Stomach smooth muscle (tissue), 2 donors: ENCODE data around the gene CCDC51.

ENCODE experiments used
- H3K27ac ChIP-seq: one replicate; pipeline ENCODE4 v1.7.0; 2013; ENCODE audit warnings: mild to moderate bottlenecking, low read length, inconsistent platforms
- H3K27me3 ChIP-seq, 2 donors: one replicate each; pipeline ENCODE4 v1.7.0; 2013; ENCODE audit warnings: low read length in 2 of 2; ENCODE audit not compliant: insufficient read depth in 2 of 2, control insufficient read depth in 1 of 2
- H3K36me3 ChIP-seq, 2 donors: one replicate each; pipeline ENCODE4 v1.7.0; 2013; ENCODE audit warnings: low read length in 2 of 2; ENCODE audit not compliant: control insufficient read depth in 2 of 2, insufficient read depth in 2 of 2
- H3K4me1 ChIP-seq: one replicate; pipeline ENCODE4 v1.7.0; 2013; ENCODE audit warnings: low read length; ENCODE audit not compliant: control insufficient read depth, insufficient read depth
- H3K4me3 ChIP-seq, 2 donors: one replicate each; pipeline ENCODE4 v1.7.0; 2013; ENCODE audit warnings: low read length in 2 of 2
- H3K9ac ChIP-seq, 2 donors: one replicate each; pipeline ENCODE4 v1.7.0; 2013; ENCODE audit warnings: low read length in 2 of 2, mild to moderate bottlenecking in 1 of 2
- H3K9me3 ChIP-seq, 2 donors: one replicate each; pipeline ENCODE4 v1.7.0; 2013; ENCODE audit warnings: low read length in 2 of 2; ENCODE audit not compliant: control insufficient read depth in 2 of 2
- donor health status: healthy.
- donor health status: Pancreatic carcinoma.

The CCDC51 gene

DNA sequence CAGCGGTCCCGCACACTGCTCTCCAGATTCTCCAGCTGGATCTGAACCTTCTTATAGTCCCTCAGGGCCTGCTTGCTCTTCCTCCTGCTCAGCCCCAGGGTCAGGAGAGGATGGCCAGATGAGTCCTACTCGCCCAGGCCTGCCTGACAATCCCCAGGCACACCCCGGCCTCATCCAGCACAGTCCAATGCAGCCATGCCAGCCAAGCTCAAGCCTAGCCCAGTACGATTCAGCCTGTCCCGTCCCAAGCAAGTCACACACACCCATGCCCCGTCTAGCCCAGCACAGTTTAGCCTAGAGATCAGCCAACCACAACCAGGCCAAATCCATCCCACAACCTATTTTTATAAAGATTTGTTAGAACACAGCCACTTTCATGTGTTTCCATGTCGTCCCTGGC, 26.8 kb downstream of the CCDC51 start:
- Histone ChIP-seq H3K9me3 (no peaks in the 10 kb centered on the region), H3K36me3 (peaks cover 34 to 79% of the 10 kb centered on the region in 2 donors), H3K27ac (peak overlapping the region; percentile 64), H3K27me3 (no peaks in the 10 kb centered on the region), H3K9ac (no peak overlapping the region), H3K4me3 (no peak overlapping the region), H3K4me1 (peaks cover 22% of the 10 kb centered on the region)

DNA sequence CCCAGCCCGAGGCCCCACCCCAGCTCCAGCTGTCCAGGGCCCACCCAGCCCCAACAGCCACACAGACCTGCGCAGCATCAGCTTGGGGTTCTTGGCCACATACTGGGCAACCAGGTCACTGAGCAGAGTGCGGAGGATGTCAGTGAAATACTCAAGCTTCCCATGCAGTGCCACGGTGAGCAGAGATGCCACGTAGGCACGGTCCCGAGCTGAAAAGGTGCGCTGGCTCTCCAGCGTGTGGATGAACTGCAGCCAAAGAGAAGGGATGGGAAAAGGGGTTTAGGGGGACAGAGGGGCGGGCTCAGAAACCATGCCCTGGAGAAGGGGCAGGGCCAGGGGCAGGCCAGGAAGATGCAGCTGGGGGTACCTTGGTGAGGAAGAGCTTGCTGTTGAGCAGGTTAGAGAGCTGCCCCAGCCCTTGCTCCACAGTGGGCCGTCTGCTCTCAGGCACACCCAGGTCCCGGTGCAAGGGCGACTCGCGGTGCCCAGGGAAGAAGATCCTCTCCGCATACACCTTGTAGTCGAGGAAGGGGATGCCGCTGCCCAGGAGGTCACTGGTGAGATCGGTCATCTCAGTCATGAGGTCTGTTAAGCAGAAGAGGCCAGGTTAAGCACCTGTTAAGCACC, 27.4 kb downstream of the CCDC51 start:
- Histone ChIP-seq H3K27ac (peak overlapping the region; percentile 64), H3K36me3 (peaks cover 34 to 75% of the 10 kb centered on the region in 2 donors)

DNA sequence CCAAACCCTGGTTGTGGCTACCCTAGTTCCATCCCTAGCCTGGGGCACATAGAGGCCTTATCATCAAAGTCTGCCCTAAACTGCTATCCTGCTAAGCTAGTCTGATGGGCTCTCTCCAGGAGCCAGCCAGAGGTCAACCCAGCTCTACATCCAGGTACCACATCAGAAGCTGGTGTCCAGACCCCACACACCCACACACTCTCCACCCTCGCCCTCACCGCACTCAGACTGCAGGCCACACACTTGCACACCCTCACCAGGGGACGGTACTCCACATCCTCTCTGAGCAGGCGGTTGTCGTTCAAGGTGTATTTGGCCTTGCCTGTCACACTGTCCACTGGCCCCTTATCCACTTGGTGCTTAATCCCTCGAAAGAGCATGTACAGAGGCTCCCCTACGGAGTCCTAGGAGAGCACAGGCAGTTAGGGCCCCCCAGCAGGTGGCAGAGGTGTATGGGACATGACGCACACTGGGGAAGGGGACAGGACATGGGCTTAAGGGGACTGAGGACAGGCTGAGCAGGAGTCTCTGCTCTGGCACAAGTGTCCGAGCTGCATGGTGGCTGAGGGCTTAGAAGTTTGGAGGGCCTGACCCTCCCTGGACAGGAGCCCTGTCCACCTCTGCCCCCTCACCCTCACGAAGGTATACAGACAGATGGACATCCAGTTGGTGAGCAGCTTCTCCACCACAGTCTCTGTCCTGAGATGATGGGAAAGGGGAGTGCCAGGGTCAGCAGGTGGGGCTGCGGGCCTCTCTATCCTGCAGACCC, 28.1 kb downstream of the CCDC51 start:
- H3K9me3 ChIP-seq = no peaks in the 10 kb centered on the region
- peak overlapping the region; percentile 64 for H3K27ac ChIP-seq
- H3K4me3 ChIP-seq = no peak overlapping the region
- no peaks in the 10 kb centered on the region for H3K27me3 ChIP-seq
- no peak overlapping the region for H3K9ac ChIP-seq
- H3K36me3 ChIP-seq = peaks cover 31 to 76% of the 10 kb centered on the region in 2 donors
- H3K4me1 ChIP-seq = peaks cover 21% of the 10 kb centered on the region

More for the DNA sequence above, 27.4 kb downstream of the CCDC51 start:
- H3K9ac ChIP-seq = no peak overlapping the region
- no peaks in the 10 kb centered on the region for H3K27me3 ChIP-seq
- peaks cover 22% of the 10 kb centered on the region for H3K4me1 ChIP-seq
- H3K4me3 ChIP-seq = no peak overlapping the region
- H3K9me3 ChIP-seq = no peaks in the 10 kb centered on the region

DNA sequence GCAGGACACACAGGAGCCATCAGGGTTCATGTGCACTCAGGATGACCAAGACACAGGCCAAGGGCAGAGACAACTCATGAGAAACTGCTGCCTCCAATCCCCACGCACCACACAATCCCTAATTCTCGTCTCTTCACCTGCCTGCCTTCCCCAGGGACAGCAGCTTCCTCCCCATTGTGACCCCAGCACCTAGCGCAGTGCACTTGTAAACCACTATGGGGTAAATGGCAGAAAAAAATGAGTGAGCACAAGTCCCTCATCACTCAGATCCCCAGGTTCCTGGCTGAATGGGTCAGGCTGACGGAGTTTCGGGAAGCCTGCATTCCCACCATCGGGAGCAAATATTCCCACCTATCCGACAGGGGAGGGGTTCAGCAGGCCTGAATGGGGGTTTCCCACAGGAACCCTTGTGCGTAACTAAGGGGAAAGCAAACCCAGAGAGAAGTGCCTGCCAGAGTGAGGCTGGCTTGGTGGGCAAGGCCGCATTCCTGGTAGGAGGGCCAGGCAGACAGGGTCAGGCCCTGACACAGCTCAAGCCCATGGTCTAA, 28.8 kb downstream of the CCDC51 start:
- Histone ChIP-seq H3K36me3 (peaks cover 38 to 77% of the 10 kb centered on the region in 2 donors), H3K4me1 (peaks cover 21% of the 10 kb centered on the region), H3K27ac (peak overlapping the region; percentile 37), H3K9me3 (no peaks in the 10 kb centered on the region), H3K27me3 (no peaks in the 10 kb centered on the region), H3K9ac (no peak overlapping the region), H3K4me3 (no peak overlapping the region)

DNA sequence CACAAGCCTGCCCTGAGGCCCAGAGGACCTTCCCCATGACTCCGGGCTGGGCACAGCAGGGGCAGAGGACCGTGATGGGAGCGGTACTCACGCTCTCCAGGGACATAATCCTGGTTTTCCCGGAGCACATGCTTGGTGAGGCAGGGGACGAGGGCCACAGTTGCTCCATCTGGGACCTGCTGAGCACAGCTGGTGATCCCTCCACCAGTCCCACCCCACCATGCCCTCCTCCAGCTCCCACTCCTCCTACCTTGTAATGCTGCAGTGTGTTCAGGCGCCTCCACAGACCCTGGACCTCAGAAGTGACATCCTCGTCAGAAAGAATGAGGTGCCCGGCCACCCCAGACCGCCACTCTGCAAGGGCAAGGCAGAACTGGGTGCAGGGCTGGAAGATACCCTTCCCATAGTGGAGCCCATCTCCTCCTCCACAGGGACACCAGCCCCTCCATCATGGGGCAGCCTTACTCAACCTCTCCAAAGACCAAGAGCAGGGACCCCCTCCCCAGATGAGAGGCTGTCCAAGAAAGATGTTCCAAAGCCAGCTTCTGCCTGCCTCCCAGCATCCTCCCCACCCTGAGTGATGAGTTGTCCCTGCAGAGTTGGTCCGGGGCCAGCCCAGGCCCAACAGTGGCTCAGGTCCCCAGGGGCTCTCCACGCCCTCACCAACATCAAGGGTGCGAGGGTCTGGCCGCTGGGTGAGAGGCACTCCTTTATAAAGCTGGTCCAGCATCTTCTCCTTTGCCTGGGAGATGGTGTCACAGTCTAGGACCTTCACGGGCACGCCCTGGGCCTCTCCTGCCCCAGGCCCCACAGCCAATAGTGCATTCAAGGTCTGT, 29.5 kb downstream of the CCDC51 start:
- Histone ChIP-seq H3K4me3 (no peak overlapping the region), H3K9ac (no peak overlapping the region), H3K4me1 (peaks cover 21% of the 10 kb centered on the region), H3K9me3 (no peaks in the 10 kb centered on the region), H3K36me3 (peaks cover 39 to 76% of the 10 kb centered on the region in 2 donors), H3K27ac (peak overlapping the region; percentile 37), H3K27me3 (no peaks in the 10 kb centered on the region)

DNA sequence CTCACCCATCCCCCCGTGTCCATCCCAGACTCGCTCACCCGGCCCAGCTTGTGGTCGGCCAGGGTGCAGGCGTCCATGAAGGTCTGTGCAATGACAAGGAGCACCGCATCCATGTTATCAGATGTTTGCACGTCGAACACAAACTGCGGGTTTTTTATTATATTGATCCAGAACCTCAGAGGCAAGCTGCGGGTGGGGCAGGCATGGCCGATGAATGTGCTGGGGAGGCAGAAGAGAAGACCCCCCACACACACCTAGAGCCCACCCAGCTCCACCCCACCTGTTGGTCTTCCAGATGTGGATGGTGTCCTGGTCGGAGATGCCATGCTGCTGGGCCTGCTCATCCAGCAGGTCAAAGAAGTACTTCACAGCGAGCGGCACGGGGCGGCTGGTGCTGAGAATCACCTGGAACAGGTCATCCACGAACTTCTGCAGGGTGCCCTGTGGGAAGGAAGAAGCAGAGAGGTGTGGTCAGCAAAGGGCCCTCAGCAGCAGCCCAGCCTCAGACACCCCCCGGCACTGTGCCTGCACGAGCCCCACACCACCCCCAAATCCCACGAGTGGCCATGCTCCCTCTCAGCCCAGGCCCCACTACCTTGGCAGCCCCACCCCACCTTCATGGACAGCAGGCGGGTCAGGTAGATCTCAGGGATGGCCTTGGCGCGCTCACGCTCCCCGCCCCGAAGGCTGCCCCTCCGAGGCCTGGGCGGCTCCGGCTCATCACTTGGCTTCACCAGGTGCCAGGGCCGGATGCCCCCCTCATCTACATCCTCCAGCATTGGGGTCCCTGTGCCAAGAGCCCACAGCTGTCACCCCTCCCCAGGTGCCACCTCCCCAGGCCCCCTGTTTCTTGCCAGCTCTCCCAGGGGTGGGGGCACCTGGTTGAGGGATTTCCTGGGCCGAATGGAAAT, 30.4 kb downstream of the CCDC51 start:
- H3K4me1 ChIP-seq = peaks cover 15% of the 10 kb centered on the region

DNA sequence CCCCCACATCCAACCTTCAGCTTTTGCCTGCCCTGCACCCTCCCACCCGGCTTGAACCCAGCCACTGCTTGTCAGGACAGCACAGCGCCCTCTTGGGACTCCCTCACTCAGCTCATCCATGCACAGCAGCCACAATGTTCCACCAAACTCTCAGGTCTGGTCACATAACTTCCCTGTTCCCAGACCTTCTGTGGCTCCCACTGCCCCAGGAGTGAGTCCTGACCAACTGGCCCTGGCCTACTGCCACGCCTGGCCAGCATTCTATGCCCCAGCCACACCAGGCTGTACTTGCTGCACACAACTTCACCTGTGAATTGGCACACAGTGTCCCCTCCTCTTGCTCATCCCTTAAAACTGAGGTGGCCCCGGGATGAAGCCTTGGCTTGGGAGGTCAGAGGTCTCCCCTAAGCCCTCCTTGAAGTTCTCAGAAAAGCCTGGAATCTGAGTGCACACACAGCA, 31.1 kb downstream of the CCDC51 start:
- Histone ChIP-seq H3K36me3 (peaks cover 51 to 79% of the 10 kb centered on the region in 2 donors), H3K27me3 (no peaks in the 10 kb centered on the region)

More for the DNA sequence above, 30.4 kb downstream of the CCDC51 start:
- peaks cover 44 to 77% of the 10 kb centered on the region in 2 donors for H3K36me3 ChIP-seq
- no peaks in the 10 kb centered on the region for H3K27me3 ChIP-seq
- H3K9me3 ChIP-seq = no peaks in the 10 kb centered on the region
- no peak overlapping the region for H3K9ac ChIP-seq
- H3K4me3 ChIP-seq = no peak overlapping the region
- peak overlapping the region; percentile 37 for H3K27ac ChIP-seq

DNA sequence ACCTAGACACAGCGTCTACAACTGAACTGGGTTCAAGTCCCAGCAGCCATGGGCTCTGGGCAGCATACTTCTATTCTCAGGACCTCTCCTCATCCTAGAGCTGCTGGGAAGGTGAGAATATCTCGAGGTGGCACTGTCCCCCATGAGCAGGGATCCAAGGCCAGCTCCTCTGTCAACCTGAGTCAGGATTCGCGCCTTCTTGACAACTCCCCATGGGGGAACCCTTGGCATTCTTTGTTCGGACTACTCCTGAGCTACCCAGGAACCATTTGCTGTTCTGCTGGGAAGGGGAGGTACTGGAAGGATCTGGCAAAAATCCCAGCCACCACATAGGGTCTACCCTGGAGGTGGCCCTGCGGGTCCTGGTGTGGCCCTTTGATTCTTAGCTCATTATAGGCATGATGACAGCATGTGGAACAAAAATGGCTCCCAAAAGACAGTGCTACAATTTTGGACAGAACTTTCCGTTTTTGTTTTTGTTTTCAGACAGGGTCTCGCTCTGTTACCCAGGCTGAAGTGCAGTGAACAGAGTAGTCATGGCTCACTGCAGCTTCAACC, 32.3 kb downstream of the CCDC51 start:
- H3K9me3 ChIP-seq = no peaks in the 10 kb centered on the region
- H3K4me3 ChIP-seq = no peak overlapping the region
- no peaks in the 10 kb centered on the region for H3K27me3 ChIP-seq
- H3K9ac ChIP-seq = peak overlapping the region in 1 of 2 donors; percentile 21
- H3K27ac ChIP-seq = peak overlapping the region; percentile 96
- peaks cover 5% of the 10 kb centered on the region for H3K4me1 ChIP-seq
- H3K36me3 ChIP-seq = peaks cover 50 to 77% of the 10 kb centered on the region in 2 donors

More for the DNA sequence above, 31.1 kb downstream of the CCDC51 start:
- no peak overlapping the region for H3K9ac ChIP-seq
- no peak overlapping the region for H3K4me3 ChIP-seq
- H3K27ac ChIP-seq = peak overlapping the region; percentile 46
- no peaks in the 10 kb centered on the region for H3K9me3 ChIP-seq
- H3K4me1 ChIP-seq = peaks cover 8% of the 10 kb centered on the region

DNA sequence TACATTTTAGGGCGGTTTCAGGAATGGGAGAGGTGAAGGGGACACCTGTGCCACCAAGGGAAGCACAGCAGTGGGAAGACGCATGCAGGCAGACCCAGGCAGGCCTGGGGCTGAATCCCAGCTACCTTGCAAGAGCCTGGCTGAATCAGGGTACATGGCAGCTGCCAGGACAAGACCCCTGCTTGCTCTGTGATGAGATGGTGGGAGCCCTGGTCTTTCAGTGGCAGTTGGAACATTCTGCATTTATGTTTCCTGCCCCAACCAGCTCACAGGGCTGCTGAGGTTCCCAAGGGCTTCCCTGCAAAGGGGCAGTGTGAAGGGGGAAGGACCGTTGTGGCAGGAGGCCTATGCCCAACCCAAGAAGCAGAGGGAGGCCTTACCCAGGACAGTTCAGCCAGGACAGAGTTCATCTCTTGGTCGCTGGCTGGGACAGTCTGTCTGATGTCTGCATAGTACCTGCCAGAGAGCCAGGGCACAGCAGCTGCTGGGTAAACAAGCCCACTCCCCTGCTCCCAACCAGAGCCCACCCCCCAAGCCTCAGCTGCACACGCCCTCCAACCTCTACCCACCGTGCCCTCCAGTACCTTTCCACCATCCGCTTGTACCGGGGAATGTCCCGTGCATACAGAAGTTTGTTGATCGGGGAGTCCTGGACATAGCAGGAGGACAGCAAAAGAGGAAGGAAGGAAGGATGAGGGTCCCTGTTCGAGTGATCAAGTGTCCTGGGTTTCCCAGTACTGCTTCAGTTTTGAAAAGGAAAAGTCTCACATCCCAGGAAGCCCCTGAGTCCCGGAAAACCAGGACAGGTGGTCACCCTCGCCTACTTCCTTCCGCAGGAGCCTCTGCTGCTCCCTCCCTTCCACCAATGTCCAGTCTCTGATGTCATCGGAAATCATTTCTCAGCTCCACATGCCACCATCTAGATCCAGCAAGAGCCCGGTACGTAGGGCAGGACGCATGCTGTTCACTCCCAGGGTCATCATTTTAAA, 33.2 kb downstream of the CCDC51 start:
- H3K27ac ChIP-seq = peak overlapping the region; percentile 96
- H3K9ac ChIP-seq = peak overlapping the region in 1 of 2 donors; percentile 21
- no peaks in the 10 kb centered on the region for H3K9me3 ChIP-seq
- no peaks in the 10 kb centered on the region for H3K27me3 ChIP-seq
- peaks cover 11% of the 10 kb centered on the region for H3K4me1 ChIP-seq
- no peak overlapping the region for H3K4me3 ChIP-seq
- peaks cover 42 to 69% of the 10 kb centered on the region in 2 donors for H3K36me3 ChIP-seq
